Body of pancreas (tissue), 4 donors: ENCODE data around the gene CDC26.

Experiments
- POLR2A ChIP-seq, 3 donors: fragments of 450-650 bp; IDR thresholded peaks; one replicate each; pipeline ENCODE4 v1.6.1; 2016; ENCODE audit warnings: antibody characterized with exemption in 3 of 3, mild to moderate bottlenecking in 2 of 3
- TF ChIP-seq, protein P1 (sequence below), 7 experiments: fragments of 450-650 bp in 4 of 7; fragments of 200-600 bp in 3 of 7; sonication (generic) in 3 of 7; IDR thresholded peaks; one replicate each; pipeline ENCODE4 v1.5.1; 2016 to 2019; ENCODE audit warnings: antibody characterized with exemption in 7 of 7

- TF ChIP-seq, protein P1, sequence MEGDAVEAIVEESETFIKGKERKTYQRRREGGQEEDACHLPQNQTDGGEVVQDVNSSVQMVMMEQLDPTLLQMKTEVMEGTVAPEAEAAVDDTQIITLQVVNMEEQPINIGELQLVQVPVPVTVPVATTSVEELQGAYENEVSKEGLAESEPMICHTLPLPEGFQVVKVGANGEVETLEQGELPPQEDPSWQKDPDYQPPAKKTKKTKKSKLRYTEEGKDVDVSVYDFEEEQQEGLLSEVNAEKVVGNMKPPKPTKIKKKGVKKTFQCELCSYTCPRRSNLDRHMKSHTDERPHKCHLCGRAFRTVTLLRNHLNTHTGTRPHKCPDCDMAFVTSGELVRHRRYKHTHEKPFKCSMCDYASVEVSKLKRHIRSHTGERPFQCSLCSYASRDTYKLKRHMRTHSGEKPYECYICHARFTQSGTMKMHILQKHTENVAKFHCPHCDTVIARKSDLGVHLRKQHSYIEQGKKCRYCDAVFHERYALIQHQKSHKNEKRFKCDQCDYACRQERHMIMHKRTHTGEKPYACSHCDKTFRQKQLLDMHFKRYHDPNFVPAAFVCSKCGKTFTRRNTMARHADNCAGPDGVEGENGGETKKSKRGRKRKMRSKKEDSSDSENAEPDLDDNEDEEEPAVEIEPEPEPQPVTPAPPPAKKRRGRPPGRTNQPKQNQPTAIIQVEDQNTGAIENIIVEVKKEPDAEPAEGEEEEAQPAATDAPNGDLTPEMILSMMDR (IDR thresholded peaks at IDR 0.05): no peak
- no peak for TF ChIP-seq POLR2A (IDR thresholded peaks at IDR 0.05)
These were observed 47.2 kb downstream of the CDC26 start for GRCh38 chr9:113228130-113228665.
